Measurements from ENCODE around the gene TMEM150A.
A peak's percentile ranks its signal among the peaks of the same experiment; 100 is the strongest.
"Not testable (repeated sequence)": the region's sequence is repeated elsewhere in the genome, so short reads cannot be mapped to it uniquely, and the experiment has no call there.

Gene TMEM150A

DNA sequence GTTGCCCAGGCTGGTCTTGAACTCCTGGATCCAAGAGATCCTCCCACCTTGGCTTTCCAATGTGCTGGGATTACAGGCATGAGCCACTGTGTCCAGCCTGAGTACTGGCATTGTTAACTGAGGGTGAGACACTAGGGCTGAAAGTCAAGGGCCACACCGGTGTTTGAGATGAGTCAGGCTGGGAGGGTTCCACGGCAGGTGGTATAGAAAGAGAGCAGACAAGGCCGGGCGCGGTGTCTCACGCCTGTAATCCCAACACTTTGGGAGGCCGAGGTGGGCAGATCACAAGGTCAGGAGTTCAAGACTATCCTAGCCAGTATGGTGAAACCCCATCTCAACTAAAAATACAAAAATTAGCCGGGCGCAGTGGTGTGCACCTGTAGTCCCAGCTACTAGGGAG is 10.2 kb downstream of the TMEM150A start:
- DNase-seq = not testable (repeated sequence)

DNA sequence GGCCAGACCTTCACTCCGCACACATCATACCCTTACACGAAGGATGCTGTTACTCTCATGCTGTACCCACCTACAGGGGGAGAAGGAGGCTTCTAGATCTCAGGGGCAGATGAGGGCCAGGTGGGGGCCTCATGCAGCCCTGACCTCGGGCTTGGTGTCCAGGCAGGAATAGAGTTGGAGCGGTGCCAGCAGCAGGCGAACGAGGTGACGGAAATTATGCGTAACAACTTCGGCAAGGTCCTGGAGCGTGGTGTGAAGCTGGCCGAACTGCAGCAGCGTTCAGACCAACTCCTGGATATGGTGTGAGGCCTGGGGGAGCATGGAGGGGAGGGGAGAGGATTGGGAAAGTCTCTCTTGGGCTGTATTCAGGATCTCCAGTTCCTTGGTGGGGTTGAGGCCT is 10.9 kb downstream of the TMEM150A start:
- no peak for DNase-seq

DNA sequence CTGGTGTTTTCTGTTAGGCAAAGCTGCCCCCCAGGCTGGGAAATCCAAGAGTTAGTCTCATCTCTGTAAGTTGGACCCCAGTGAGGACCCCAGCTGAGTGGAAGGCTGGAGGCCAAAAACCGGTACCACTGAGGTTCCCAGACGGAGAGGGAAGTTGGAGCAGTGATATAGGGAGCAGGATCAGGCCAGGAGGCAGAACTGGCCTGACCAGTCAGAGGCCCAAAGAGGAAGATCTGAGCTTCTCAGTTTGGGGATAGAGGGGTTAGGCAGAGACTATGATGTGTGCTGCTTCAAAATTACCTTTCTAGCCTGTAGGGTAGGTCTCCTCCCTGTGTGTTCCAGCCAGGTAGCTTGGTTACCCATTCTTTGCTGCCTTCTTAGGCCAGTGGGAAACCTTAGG is 11.5 kb downstream of the TMEM150A start:
- no peak for DNase-seq

DNA sequence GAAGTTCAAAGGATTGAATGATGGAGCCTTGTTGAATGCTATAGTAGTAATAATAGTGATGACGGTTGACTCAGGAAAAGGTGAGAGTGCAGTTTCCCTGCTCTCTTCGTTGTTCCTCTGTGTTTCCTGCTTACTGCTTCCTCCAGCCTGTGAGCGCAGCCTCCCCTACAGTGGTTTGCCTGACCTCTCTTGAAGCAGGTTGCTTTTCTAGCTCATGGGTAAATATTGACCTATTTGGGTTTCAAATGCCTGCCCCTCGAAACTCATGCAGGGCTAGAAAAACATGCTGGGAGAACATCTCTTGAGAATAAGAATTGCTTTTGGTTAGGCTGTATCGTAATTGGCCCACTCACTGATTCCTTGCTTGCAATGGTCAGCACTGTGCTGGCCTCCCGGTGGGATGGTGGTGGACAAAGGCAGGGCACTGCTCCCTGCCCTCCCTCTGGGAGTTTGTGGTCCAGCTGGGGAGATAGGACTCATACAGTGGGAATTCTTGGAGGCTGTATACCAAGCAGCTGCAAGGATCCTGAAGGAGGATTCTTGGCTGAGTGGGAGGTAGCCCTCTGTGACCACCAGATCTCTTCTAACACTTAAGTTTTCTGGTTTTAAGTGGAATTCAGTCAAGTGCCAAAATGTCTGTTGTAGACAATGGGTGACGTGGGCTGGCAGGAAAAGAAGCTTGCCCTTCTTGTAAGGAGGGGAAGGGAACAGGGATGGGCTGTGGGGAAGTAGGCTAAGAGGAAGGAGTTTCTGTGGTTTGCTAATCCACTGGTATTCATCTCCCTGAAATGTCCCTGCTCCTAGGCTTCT is 12.3 kb downstream of the TMEM150A start:
- no peak for DNase-seq

DNA sequence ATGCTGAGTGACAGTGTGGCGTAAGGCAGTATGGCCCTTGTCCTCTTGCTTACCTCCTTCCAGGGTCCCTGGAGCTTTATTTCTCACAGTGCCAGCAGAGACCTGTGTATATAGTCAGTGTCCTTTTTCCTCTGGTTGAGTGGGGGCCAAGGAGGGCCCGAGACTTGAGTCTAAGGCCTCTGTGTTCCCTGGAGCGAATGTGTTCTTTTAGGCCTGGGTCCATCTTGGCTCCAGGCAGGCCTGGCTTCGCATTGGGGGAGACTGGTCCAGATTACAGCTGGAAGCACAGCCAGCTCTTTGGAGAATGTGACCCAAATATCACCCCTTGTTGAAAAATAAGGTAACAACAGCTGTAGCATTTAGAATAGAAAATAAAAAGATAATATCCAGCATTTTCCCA is 13.3 kb downstream of the TMEM150A start:
- no peak for DNase-seq

DNA sequence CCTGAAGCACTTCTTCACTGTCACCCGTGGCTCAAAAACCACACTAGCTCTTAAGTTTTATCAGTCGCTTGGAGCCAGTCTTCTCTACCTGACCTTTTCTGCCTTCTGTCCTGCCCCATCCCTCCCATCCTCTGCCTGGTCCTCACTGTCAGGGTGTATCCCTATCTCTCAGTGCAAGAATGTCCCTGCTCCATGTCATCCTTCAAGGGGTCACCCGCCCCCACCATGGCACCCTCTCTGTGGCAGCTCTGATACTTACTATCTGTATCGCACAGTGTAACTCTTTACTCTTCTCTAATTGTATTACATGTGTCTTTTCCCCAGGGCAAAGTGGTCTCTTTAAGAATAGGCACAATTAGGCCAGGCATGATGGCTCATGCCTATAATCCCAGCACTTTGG is 13.9 kb downstream of the TMEM150A start:
- no peak for DNase-seq

DNA sequence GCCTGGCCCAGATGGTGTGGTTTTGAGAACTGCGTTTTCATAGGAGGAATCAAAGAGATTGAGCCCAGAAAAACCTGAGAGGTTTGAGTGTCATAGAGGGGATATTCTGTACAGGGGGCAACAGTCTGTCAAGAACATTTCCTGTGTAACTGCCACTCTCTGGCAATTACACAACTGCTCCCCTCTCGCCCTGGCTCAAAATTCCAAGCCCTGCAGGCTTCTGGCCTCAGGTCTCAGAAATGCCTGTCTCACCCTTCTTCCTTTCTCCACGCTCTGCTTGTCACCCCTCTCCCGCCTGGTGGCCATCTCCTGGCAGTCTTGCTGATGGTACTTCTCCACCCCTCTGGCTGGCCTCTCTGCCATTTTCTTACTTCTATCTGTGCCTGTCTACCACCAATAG is 14.3 kb downstream of the TMEM150A start:
- DNase-seq = no peak

DNA sequence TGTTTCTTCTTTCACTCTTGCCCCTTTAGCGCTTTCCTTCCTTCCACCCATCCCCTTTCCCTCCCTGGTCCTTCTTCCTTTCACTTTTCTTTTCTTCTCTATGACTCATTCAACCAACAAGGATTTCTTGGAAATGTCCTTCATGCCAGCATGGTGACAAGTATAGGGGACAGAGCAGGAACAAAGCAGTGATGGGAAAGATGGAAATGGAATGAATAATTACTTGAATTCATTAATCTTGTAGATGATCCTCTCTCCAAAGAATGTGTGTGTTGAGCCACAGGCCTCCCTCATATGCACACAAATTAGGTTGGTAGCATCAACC is 16.8 kb downstream of the TMEM150A start:
- DNase-seq = no peak

DNA sequence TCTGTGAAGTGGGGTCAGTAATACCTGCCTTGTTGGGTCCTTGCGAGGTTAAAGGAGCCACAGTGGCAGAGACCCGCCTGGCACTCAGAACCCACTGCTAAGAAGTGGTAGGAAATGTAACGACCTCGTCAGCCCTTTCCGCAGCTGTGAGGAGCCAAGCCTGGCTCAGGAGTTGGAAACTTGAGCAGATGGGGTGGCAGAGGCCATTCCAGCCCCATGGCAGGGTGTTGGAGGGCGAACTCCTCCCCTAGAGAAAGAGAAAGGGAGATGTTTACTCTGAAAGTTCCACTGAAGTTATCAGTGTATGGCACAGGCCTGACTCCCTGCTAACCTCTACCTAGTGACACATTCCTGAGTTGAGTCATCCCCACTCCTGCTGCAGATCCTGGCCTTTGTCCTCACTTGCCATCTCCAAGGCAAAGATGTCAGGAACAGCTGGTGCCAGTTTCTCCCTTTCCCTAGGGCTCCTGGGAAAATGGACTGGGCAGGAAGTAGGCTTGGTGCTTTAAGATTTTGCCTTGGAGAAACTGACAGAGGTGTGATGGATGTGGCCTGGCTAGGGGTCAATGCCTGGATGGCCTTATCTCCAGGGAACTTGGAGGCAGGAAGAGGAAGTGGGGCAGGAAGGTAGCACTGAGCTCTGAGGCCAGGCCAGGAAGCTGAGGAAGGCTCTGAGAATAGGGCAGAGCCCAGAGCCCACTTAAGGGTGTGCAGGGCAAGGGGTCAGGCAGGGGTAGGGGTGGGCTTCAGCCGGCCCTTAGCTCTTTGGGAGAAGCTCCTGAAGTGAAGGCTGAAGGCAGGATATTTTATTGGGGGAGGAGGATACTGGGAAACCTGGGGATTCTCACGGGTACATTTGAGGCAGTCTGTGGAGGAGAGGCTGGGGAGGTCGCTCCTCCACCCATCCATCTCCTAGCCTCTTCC is 17.4 kb downstream of the TMEM150A start:
- peak; percentile 36 for DNase-seq

DNA sequence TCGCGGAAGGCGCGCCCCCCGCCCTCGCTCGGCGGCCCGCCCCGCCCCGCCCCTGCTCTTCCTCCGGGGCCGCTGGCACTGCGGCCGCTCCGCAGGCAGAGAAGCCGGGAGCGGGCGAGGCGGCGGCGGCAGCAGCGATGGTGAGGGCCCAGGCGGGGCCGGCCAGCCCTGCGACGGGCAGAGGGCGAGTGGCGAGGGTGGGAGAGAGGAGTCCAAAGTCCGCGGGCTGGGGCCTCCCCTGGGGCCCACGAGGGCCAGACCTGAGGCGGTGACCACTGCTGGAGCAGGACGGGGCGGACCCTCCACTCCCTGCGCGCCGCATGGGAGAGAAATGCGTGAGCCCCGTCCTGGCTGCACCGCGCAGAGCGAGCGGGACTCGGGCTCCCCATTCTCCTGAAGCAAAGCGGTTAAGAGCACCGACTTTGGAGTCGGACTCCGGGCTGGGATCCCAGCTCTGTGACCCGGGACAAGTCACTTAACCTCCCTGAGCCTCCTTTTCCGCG is 18.1 kb downstream of the TMEM150A start, which contains the start of gene VAMP5:
Gene VAMP5, plus strand, starts transcription at position 78 of the 503 bp plus-strand sequence. Its CDS starts 60 bp downstream, at position 138.
- DNase-seq = peak; percentile 71

DNA sequence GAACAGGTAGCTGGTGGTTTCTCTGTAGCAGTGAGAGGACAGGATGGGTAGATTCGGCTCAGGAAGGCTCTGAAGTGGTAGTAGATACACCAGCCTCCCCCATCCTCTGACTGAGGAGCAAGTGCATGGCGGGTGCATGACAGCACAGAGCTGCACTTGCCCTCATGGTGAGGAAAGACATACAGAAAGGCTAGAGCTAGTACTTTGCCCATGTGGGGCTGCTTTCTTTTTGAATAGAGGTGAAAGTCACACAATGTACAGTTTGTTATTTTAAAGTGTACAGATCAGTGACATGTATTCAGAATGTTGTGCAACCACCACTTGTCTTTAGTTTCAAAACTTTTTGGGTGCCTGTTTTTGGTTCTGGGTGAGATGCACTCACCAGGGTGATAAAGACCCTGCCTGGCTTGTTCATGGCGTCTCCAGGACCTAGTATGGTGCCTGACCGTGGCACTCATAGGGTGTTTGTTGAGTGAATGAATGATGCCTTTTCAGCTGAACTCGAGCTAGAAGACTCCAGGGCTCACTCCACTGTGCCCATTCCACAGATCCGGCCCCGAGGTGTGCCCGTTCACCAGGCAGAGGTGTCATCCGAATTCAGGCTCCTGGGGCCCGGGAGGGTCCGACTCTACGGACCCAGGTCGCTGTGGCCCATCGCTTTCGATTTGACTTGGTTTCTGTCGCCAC is 18.7 kb downstream of the TMEM150A start:
- DNase-seq = peak; percentile 50

DNA sequence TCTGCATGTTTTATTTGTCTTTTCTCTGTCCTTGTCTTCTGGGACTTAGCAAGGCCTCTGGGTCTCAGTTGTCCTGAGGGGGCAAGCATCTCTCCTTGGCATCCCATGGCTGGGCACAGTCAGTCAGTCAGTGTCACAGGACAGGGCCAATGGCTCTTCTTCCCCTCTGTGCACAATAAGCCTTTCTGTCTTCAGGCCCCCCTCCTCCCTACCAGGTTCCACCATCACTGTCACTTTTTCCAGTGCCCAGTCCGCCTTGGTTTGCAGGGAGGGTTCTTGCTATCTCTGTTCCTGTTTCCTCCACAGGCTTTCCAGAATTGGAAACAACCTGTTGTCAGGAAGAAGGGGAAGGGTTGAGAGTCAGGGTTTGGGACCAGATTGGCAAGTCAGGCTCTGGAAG is 20.0 kb downstream of the TMEM150A start:
- DNase-seq = no peak

DNA sequence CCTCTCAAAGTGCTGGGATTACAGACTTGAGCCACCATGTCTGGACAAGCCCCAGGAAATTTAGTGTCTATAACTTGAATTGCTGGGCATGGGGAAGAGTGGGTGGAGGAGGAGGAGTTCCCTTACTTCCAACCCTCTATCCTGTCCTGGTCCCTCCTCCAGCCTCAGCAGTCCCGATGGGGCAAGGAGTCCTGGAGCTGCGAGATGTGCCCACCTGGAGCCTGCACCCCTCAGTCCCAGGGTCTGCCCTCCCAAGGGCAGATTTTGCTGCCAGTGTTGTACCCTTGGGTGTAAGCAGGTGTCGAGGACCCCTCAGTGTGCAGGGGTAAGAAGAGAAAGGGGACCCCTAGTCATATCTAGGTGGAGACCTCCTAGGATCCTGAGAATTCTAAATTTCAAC is 22.3 kb downstream of the TMEM150A start:
- DNase-seq = no peak

DNA sequence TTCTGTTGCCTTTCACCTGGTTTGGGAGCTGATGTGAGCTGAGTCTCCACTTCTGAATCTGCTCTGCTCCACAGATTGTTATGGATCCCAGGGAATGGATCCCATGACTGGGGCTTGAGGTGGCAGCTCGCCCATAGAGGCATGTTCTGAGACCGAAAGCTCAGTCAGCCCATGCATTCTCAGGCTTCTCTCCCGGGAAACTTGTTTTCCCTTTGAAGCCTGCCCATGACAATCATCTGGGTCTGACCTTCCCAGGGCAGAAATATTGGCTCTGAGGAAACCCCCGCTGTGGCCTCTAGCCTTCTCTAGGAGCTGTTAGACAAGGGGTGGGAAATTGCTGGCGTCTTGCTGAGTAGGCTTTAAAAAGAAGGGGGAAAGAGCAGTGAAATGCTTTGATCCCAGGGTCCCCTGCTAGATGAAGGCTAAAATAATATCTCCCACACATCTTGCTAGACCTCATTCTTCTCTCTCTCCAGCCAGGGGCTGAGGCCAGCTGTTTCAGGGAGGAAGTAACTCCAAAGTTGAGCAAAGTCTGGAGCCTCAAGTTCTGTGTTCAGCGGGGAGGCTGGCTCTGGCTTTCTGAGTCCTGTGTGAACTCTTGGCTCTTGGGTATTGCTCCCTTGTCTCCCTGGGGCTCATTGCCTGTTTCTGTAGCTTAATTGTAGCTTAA is 23.1 kb downstream of the TMEM150A start:
- no peak for DNase-seq

DNA sequence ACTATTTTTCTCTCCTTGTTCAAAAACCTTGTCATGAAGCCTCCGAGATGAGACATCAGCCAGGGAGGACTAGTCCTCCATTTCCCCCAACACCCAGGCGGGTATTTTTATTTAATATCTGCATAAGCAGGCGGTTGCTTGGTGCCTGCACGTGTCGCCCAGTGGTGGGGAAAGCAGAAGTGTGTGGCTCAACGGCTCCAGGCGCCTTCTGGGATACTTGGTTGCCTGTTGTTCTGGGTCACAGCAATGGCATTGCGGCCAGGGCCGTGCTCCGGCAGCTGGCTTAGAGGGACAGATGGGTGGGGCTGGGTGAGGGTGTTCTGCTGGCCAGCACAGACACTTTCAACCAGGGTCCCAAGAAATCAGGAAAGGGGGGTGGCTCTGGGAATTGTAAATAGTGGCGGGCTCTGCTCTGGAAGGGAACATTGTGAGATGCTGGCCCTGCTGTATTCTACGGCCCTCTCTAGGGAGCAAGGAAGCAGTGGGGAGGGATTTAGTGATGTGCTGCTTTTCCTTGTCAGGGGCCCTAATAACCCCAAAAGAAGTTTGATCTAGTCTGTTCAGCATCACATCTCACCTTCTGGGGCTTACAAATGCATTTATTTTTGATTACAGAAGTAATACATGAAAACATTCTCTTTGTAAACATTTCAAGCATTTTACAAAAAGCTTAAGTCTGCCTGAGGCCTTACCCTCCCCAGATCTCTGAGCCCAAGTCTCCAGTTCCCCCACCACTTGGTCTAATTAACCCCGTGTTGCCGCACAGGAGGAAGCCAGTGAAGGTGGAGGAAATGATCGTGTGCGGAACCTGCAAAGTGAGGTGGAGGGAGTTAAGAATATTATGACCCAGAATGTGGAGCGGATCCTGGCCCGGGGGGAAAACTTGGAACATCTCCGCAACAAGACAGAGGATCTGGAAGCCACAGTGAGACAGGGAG is 24.0 kb downstream of the TMEM150A start:
- DNase-seq = peak; percentile 29

DNA sequence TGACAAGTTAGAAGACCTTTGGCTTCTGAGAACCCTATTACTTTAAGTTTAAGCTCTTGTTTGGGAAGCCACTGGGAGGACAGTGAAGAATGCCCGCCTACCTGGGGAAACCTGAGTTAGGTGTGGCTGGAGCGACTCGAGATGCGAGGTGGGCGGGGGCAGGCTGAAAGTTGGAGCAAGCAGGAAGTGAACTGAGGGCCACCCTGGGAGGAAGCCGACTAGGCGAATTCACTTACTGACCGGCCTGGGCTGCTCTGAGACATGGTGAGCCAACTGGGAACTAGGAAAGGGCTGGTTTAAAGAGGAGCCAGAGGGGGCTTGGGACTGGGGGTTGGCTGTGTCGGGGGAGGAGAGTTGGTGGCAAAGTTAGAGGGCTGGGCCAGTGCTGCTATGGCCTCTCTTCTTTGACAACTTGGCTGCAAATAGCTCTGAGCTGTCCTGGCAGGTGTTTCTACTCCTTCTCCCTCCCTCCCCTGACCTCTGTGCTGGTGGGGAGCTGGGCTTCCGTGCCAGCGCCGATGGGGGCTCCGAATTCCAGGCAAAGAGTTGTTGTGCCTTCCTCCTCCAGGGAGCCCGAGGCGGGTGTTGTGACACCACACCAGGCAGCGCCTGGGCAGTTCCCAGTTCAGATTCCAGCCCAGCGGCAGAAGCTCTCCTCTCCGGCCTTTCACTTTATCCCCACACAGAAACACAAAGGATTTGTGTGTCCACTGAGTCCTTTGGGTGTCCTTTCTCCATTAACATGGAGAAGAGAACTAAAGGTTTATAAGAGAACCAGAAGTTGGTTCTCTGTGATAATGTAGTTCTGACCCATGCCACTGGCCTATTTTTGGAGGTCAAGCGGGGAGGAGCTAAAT is 24.9 kb downstream of the TMEM150A start, which contains the start of gene VAMP8:
Gene VAMP8, plus strand, starts transcription at position 201 of the 857 bp plus-strand sequence. Its CDS starts 61 bp downstream, at position 262.
- DNase-seq = peak; percentile 80

DNA sequence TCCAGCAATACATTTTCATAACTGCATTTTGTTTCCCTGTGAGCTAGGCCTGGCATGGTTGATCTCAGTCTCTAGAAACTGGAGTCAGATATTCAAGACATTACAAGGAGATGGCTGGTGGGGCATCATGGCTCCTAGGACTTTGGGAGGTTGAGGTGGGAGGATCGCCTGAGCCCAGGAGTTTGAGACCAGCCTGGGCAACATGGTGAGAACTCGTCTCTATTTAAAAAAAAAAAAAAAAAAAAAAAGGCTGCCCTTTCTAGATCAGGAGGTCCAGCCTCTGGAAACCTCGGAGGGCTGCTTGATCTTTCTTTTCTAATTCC is 25.5 kb downstream of the TMEM150A start:
- DNase-seq = no peak

DNA sequence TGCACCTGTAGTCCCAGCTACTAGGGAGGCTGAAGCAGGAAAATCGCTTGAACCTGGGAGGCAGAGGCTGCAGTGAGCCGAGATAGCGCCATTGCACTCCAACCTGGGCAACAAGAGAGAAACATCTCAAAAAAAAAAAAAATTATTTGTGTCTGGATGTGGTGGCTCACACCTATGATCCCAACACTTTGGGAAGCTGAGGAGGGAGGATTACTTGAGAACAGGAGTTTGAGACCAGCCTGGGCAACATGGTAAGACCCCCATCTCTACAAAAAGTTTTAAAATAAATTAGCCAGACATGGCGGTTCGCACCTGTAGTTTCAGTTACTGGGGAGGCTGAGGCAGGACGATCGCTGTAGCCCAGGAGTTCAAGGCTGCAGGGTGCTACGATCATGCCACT is 26.8 kb downstream of the TMEM150A start:
- no peak for DNase-seq

DNA sequence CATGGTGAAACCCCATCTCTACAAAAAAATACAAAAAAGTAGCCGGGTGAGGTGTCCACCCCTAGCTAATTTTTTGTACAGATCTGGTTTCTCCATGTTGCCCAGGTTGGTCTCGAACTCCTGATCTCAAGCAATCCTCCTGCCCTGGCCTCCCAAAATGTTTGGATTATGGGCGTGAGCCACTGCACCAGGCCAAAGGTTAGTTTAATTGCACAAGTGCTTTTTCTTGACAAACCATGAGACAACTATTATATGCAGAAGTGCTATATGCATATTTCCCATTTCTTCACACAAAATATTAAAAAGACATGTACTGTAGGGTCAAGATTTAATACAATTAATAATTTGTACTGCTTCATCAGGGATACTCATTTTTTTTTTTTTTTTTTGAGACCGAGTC is 36.2 kb downstream of the TMEM150A start:
- DNase-seq = no peak

DNA sequence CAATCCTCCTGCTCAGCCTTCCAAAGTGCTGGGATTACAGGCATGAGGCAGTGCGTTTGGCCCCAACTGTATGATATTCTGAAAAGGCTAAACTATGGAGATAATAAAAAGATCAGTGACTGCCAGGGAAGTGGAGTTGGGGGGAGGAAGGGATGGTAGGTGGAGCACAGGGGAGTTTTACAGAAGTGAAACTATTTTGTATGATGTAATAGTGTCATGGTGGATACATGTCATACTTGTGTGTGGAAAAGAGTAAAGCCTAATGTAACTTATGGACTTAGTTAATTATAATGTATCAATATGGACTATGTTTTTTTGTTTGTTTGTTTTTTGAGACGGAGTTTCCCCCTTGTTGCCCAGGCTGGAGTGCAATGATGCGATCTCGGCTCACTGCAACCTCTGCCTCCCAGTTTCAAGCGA is 38.3 kb downstream of the TMEM150A start:
- no peak for DNase-seq
